Brain microvascular endothelial cell (primary cell): ENCODE data around the gene PCNP.
A peak's percentile ranks its signal among the peaks of the same experiment; 100 is the strongest.
"Not testable (repeated sequence)": the region's sequence is repeated elsewhere in the genome, so short reads cannot be mapped to it uniquely, and the experiment has no call there.

ENCODE experiments used
- DNase-seq: peaks from one replicate; pipeline ENCODE4 v3.0.0-alpha.2; 2020
- H3K27ac ChIP-seq: fragments of 250-450 bp; sonication (Bioruptor Pico); 2 replicates; pipeline ENCODE4 v1.5.1; 2020; ENCODE audit warnings: mild to moderate bottlenecking, moderate library complexity
- H3K27me3 ChIP-seq: fragments of 250-450 bp; sonication (Bioruptor Pico); replicated peaks from 2 replicates; pipeline ENCODE4 v1.5.1; 2020; ENCODE audit warnings: mild to moderate bottlenecking
- H3K36me3 ChIP-seq: fragments of 250-450 bp; sonication (Bioruptor Pico); replicated peaks from 2 replicates; pipeline ENCODE4 v1.5.1; 2020; ENCODE audit warnings: mild to moderate bottlenecking
- H3K4me3 ChIP-seq: 2 replicates; pipeline ENCODE4 v1.5.1; 2011; ENCODE audit warnings: low read depth, mild to moderate bottlenecking, control low read depth, low read length, moderate library complexity
- CTCF ChIP-seq: IDR thresholded peaks from 2 replicates; pipeline ENCODE4 v1.5.1; 2011; ENCODE audit warnings: low read depth, mild to moderate bottlenecking, moderate library complexity, low read length, control low read depth, inconsistent platforms; ENCODE audit errors: missing control alignments
- in situ Hi-C: cut with HindIII; loops from 2 replicates; pipeline ENCODE4 v1.10.0; 2017; ENCODE audit warnings: low sequenced_read_pairs, low pct_ligation_motif_present

Gene PCNP

DNA sequence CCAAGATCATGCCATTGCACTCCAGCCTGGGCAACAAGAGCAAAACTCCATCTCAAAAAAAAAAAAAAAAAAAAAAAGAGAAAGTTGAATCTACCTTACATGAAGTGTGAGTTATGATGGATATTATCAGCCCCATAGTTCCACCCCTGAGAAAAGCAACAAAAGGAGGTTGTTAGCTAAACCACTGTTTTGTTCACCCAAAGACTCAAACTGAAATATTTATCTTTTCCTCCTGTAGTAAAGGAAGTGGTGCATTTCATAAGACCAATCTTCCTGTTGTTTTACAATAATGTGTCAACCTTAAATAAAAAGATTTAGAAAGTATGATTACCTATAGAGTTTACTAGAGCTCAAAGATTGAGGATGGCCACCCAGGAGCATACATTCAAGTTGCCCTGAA, 31.0 kb upstream of the PCNP start:
- Histone ChIP-seq H3K27ac (no peak overlapping the region), H3K4me3 (no peak overlapping the region), H3K36me3 (no peaks in the 10 kb centered on the region), H3K27me3 (no peaks in the 10 kb centered on the region)
- no peak for TF ChIP-seq CTCF
- no peak for DNase-seq
- in situ Hi-C loops, result no loop called here

DNA sequence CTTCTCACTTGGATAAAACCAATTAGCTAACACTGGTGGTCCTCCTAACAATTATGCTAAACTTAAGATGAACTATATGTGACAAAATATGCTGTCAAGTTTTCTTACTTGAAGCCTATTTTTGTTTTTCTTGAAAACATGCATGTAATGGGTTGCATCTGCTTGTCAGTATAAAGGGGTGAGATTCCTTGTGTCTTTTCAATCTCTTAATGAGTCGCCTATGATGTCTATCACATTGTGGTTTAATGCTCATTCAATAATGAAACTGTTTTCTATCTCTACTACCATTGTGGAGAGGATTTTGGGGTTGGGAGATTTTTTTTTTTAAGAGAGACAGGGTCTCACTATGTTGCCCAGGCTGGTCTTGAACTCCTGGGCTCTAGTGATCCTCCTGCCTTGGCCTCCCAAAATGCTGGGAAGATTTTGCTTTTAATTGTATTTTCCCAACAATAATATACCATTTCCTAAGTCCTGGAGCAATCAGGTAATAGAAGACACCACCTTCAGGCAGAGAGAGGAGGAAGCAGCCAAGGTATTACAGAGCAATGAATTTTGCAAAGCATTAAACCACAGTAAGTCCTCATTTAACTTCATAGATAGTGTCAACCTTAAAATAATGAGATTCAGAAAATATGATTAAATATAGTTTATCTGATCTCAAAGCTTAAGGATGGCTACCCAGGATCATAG, 29.7 kb upstream of the PCNP start:
- no peak overlapping the region for H3K4me3 ChIP-seq
- H3K27me3 ChIP-seq, result no peaks in the 10 kb centered on the region
- DNase-seq, result no peak
- in situ Hi-C loops, result no loop called here
- peak; percentile 25 for TF ChIP-seq CTCF
- H3K27ac ChIP-seq, result no peak overlapping the region
- H3K36me3 ChIP-seq, result no peaks in the 10 kb centered on the region

- in situ Hi-C loops, result no loop called here
- TF ChIP-seq CTCF, result no peak
- Histone ChIP-seq H3K36me3 (no peaks in the 10 kb centered on the region), H3K27ac (no peak overlapping the region), H3K4me3 (no peak overlapping the region), H3K27me3 (no peaks in the 10 kb centered on the region)
- DNase-seq, result no peak
Observed at GRCh38 chr3:101548527-101549105, 25.4 kb upstream of the PCNP start.

DNA sequence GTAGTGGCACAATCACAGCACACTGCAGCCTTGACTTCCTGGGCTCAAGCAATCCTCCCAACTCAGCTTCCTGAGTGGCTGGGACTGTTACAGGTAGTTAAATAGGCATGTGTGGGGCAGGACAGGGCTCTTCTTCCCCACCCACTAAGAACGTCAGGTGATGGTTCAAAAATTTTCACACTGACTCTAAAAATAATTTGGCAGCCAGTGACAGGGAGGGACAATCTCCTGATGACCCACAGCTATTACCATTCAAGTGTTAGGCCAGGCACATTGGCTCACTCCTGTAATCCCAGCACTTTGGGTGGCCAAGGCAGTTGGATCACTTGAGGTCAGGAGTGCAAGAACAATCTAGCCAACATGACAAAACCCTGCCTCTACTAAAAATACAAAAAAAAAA, 24.5 kb upstream of the PCNP start:
- no peaks in the 10 kb centered on the region for H3K27me3 ChIP-seq
- in situ Hi-C loops, result no loop called here
- DNase-seq, result no peak
- H3K27ac ChIP-seq, result no peak overlapping the region
- TF ChIP-seq CTCF, result no peak
- H3K4me3 ChIP-seq, result no peak overlapping the region
- no peaks in the 10 kb centered on the region for H3K36me3 ChIP-seq

DNA sequence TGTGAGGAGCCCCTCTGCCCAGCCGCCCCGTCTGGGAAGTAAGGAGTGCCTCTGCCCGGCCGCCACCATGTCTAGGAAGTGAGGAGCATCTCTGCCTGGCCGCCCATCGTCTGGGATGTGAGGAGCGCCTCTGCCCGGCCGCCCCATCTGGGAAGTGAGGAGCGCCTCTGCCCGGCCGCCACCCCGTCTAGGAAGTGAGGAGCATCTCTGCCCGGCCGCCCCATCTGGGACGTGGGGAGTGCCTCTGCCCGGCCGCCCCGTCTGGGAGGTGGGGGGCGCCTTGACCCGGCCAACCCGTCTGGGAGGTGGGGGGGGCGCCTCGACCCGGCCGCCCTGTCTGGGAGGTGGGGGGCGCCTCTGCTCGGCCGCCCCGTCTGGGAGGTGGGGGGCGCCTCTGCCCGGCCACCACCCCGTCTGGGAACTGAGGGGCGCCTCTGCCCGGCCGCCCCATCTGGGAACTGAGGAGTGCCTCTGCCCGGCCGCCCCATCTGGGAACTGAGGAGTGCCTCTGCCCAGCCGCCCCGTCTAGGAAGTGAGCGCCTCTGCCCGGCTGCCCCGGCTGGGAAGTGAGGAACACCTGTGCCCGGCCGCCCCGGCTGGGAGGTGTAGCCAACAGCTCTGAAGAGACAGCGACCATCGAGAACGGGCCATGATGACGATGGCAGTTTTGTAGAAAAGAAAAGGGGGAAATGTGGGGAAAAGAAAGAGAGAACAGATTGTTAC, 22.5 kb upstream of the PCNP start:
- DNase-seq, H3K27ac ChIP-seq, H3K36me3 ChIP-seq, in situ Hi-C loops, H3K27me3 ChIP-seq, H3K4me3 ChIP-seq: not testable (repeated sequence)

- H3K27ac ChIP-seq, H3K4me3 ChIP-seq, H3K27me3 ChIP-seq, in situ Hi-C loops, H3K36me3 ChIP-seq, DNase-seq: not testable (repeated sequence)
Observed at GRCh38 chr3:101553381-101553780, 20.6 kb upstream of the PCNP start.

DNA sequence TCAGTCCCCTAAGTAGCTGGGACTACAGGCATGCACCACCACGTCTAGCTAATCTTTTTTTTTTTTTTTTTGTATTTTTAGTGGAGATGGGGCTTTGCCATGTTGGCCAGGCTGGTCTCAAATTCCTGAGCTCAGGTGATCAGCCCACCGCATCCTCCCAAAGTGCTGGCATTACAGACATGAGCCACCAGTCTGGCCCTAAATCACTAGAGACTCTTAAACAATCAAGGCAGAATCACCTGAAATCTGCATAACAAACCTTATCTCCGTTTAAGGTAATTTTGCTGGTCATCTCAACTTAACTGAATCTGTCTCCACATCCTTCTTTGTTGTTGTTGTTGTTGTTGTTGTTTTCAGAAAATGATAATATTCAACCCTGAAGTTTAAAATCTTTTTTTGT, 17.9 kb upstream of the PCNP start:
- DNase-seq, result no peak
- H3K27ac ChIP-seq, result no peak overlapping the region
- no peaks in the 10 kb centered on the region for H3K36me3 ChIP-seq
- H3K4me3 ChIP-seq, result no peak overlapping the region
- TF ChIP-seq CTCF, result no peak
- H3K27me3 ChIP-seq, result no peaks in the 10 kb centered on the region
- in situ Hi-C loops, result no loop called here
